ENCODE measurements around the gene LCORL. TPM values are rescaled to one million over a fixed set of nuclear protein-coding genes. Genes with fewer than 3 reads are reported as not detected.

The LCORL gene
- total RNA-seq, 1 experiment from 2014 or later = 11.3 TPM

DNA sequence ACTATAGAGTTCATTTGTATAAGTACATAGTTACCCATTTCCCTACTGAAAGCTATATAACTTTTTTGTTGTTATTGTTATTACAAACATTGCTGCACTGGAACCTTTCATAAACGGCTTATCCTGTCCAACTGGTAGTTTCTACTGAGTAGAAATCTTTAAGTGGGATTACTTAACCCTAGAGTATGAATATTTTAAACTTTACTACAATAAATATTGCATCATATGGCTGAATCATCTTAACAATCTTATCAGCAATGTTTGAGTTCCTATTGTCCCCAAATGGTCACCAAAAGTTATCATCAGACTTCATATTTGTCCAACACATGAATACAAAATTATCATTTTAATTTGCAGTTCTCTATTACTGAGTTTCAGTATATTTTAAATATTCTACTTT is 40.5 kb downstream of the LCORL start:
- TF ChIP-seq, protein P1, sequence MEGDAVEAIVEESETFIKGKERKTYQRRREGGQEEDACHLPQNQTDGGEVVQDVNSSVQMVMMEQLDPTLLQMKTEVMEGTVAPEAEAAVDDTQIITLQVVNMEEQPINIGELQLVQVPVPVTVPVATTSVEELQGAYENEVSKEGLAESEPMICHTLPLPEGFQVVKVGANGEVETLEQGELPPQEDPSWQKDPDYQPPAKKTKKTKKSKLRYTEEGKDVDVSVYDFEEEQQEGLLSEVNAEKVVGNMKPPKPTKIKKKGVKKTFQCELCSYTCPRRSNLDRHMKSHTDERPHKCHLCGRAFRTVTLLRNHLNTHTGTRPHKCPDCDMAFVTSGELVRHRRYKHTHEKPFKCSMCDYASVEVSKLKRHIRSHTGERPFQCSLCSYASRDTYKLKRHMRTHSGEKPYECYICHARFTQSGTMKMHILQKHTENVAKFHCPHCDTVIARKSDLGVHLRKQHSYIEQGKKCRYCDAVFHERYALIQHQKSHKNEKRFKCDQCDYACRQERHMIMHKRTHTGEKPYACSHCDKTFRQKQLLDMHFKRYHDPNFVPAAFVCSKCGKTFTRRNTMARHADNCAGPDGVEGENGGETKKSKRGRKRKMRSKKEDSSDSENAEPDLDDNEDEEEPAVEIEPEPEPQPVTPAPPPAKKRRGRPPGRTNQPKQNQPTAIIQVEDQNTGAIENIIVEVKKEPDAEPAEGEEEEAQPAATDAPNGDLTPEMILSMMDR (IDR thresholded peaks at IDR 0.05; ENCODE audit: insufficient read depth in 1 of 2, low read depth in 1 of 2, low read length in 1 of 2, severe bottlenecking in 1 of 2, unreplicated experiment in 1 of 2) = no peak
- CTCF ChIA-PET = interaction anchor here (0.6 kb wide), 1 partner anchor 472 kb away, joined by 3 read pairs; no protein-coding TSS in a partner anchor
- H3K9me3 Mint-ChIP-seq (ENCODE audit: unreplicated experiment) = peaks cover 21% of the 10 kb centered on the region
- no peak overlapping the region for H3K4me3 Mint-ChIP-seq (ENCODE audit: unreplicated experiment)
- peaks cover 11% of the 10 kb centered on the region for H3K36me3 Mint-ChIP-seq (ENCODE audit: insufficient read depth, unreplicated experiment)
- no TSS peak for BruUV-seq (replicated peaks)
- 0 out of 2 replicates have a peak, but pooled peaks cover 12% of the 10 kb centered on the region for H3K9me3 ChIP-seq
- no peaks in the 10 kb centered on the region for H3K27me3 ChIP-seq (replicated peaks; ENCODE audit: control insufficient read depth, insufficient read depth, low read length)
- no peak overlapping the region for H3K4me3 ChIP-seq (ENCODE audit: low read depth, low read length)
- H3K27me3 Mint-ChIP-seq (ENCODE audit: insufficient read depth, unreplicated experiment) = no peaks in the 10 kb centered on the region
- intact Hi-C loops (cut with micrococcal nuclease; ENCODE audit: unreplicated experiment) = no loop called here
- no peaks in the 10 kb centered on the region for H3K4me1 ChIP-seq
- DNase-seq = no peak
- no peaks in the 10 kb centered on the region for H3K36me3 ChIP-seq (ENCODE audit: control insufficient read depth, insufficient read depth, low read length)
- no peak overlapping the region for H3K27ac Mint-ChIP-seq (ENCODE audit: unreplicated experiment)
- POLR2A ChIA-PET = no interaction called here
- no peaks in the 10 kb centered on the region for H3K4me1 Mint-ChIP-seq (ENCODE audit: low read depth, unreplicated experiment)

- no peak for DNase-seq
- H3K9me3 Mint-ChIP-seq (ENCODE audit: unreplicated experiment) = no peaks in the 10 kb centered on the region
- CTCF ChIA-PET = no interaction called here
- BruUV-seq (replicated peaks) = no TSS peak
- no peaks in the 10 kb centered on the region for H3K9me3 ChIP-seq
- no peaks in the 10 kb centered on the region for H3K4me1 ChIP-seq
- POLR2A ChIA-PET = no interaction called here
- TF ChIP-seq, protein P1 (IDR thresholded peaks at IDR 0.05; ENCODE audit: insufficient read depth in 1 of 2, low read depth in 1 of 2, low read length in 1 of 2, severe bottlenecking in 1 of 2, unreplicated experiment in 1 of 2) = no peak
- no peaks in the 10 kb centered on the region for H3K36me3 Mint-ChIP-seq (ENCODE audit: insufficient read depth, unreplicated experiment)
- H3K36me3 ChIP-seq (ENCODE audit: control insufficient read depth, insufficient read depth, low read length) = no peaks in the 10 kb centered on the region
- no peak overlapping the region for H3K27ac Mint-ChIP-seq (ENCODE audit: unreplicated experiment)
- no peaks in the 10 kb centered on the region for H3K4me1 Mint-ChIP-seq (ENCODE audit: low read depth, unreplicated experiment)
- no peak overlapping the region for H3K4me3 ChIP-seq (ENCODE audit: low read depth, low read length)
- no peaks in the 10 kb centered on the region for H3K27me3 Mint-ChIP-seq (ENCODE audit: insufficient read depth, unreplicated experiment)
- intact Hi-C loops (cut with micrococcal nuclease; ENCODE audit: unreplicated experiment) = no loop called here
- H3K4me3 Mint-ChIP-seq (ENCODE audit: unreplicated experiment) = no peak overlapping the region
- H3K27me3 ChIP-seq (replicated peaks; ENCODE audit: control insufficient read depth, insufficient read depth, low read length) = no peaks in the 10 kb centered on the region
These were observed 52.8 kb downstream of the LCORL start for GRCh38 chr4:17968721-17969120.

DNA sequence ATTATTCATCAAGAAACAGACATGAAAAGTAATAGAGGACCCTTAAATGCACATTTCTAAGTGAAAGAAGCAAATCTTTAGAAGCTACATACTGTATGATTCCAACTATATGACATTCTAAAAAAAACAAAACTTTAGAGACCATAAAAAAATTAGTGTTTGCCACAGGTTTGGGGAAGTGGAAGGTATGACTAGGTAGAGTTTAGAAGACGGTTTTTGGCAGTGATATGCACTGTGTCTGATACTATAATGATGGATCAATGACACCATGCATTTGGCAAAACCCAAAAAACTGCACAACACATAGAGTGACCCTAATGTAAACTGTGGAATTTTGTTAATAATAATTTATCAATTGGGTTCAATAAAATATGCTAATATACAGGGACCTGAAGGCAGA is 54.5 kb downstream of the LCORL start:
- no peaks in the 10 kb centered on the region for H3K9me3 ChIP-seq
- TF ChIP-seq, protein P1 (IDR thresholded peaks at IDR 0.05; ENCODE audit: insufficient read depth in 1 of 2, low read depth in 1 of 2, low read length in 1 of 2, severe bottlenecking in 1 of 2, unreplicated experiment in 1 of 2) = no peak
- Mint-ChIP-seq H3K9me3 (ENCODE audit: unreplicated experiment) (no peaks in the 10 kb centered on the region), H3K36me3 (ENCODE audit: insufficient read depth, unreplicated experiment) (no peaks in the 10 kb centered on the region), H3K4me3 (ENCODE audit: unreplicated experiment) (no peak overlapping the region), H3K27me3 (ENCODE audit: insufficient read depth, unreplicated experiment) (no peaks in the 10 kb centered on the region), H3K27ac (ENCODE audit: unreplicated experiment) (no peak overlapping the region), H3K4me1 (ENCODE audit: low read depth, unreplicated experiment) (no peaks in the 10 kb centered on the region)
- POLR2A ChIA-PET = no interaction called here
- H3K4me1 ChIP-seq = no peaks in the 10 kb centered on the region
- H3K4me3 ChIP-seq (ENCODE audit: low read depth, low read length) = no peak overlapping the region
- no peak for DNase-seq
- no TSS peak for BruUV-seq (replicated peaks)
- no peaks in the 10 kb centered on the region for H3K27me3 ChIP-seq (replicated peaks; ENCODE audit: control insufficient read depth, insufficient read depth, low read length)
- CTCF ChIA-PET = no interaction called here
- H3K36me3 ChIP-seq (ENCODE audit: control insufficient read depth, insufficient read depth, low read length) = no peaks in the 10 kb centered on the region
- intact Hi-C loops (cut with micrococcal nuclease; ENCODE audit: unreplicated experiment) = no loop called here
